Measurements from ENCODE around the gene PIK3R2.
A peak's percentile ranks its signal among the peaks of the same experiment; 100 is the strongest.

The PIK3R2 gene

DNA sequence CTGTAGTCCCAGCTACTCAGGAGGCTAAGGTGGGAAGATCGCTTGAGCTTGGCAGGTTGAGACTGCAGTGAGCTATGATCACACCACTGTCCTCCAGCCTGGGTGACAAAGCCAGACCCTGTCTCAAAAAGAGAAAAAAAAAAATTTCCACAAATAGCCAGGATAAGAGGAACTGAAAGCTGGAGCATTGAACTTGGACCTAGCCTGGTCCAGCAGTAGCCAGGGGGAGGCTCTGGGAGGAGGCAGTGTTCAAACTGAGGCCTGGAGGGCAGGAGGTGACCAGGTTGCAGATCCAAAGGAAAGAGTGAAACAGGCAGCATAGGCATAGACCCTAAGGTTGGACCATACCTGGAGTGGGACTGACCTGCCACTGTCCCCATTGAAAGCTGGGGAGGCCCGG lies 26.9 kb upstream of the PIK3R2 start:
- no peak for DNase-seq

DNA sequence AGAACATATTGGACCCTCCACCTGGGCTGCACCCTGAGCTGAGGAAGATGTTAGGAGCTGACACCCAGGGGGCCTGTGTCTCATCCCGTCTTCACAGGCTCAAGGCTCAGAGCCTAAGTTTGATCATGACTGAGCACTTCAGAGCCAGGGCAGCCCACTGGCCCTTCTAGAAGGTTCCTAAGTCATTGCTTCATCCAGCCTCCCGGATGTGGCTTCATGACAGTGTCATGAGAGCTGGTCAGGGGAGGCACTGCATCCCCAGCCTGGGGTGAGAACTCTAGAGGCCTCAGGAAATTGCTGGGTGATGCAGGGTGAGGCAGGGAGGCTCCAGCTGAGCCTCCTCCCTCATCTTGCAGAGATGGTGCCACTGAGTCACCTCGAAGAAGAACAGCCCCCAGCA lies 24.9 kb upstream of the PIK3R2 start:
- no peak for DNase-seq

DNA sequence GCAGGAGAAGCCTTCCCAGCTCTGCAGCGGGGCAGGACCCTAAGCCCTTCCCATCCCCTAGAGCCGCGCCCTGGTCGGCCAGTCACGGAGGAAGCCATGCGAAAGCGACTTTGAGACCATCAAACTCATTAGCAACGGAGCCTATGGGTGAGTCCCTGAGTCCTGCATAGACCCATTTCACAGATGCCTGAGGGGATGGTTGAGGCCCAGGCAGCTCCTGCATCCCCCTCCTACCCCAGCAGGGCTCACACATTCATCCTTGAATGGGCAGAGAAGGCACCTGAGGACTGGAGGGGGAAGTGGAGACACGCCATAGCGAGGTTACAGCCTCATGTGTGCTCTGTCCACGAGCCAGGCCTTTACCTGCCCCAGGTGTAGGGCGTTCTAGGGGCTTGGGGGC lies 24.2 kb upstream of the PIK3R2 start:
- no peak for DNase-seq

DNA sequence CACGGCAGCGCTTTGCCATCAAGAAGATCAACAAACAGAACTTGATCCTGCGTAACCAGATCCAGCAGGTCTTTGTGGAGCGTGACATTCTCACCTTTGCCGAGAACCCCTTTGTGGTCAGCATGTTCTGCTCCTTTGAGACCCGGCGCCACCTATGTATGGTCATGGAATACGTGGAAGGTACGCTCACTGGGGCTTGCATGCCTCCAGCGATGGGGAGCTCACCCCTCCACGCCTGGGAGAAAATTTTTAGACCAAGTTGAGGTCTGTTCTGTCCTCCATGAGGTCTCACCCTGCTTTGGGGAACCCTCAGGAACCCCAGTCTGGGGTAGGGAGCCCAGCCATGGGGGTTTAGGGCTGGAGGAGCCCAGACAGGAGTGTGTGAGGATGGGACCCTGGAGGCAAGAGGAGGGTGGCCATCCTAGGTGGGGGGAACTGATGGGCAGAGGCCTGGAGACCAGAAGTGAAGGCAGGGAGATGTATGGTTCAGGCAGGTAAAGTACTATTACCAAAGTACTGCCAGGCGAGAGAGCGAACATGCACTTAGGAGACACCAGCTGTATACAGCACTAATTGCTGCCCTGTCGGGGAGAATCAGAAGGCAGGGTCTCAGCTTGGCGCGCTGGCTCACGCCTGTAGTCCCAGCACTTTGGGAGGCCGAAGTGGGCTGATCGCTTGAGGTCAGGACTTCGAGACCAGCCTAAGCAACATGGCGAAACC lies 22.3 kb upstream of the PIK3R2 start:
- DNase-seq = no peak

DNA sequence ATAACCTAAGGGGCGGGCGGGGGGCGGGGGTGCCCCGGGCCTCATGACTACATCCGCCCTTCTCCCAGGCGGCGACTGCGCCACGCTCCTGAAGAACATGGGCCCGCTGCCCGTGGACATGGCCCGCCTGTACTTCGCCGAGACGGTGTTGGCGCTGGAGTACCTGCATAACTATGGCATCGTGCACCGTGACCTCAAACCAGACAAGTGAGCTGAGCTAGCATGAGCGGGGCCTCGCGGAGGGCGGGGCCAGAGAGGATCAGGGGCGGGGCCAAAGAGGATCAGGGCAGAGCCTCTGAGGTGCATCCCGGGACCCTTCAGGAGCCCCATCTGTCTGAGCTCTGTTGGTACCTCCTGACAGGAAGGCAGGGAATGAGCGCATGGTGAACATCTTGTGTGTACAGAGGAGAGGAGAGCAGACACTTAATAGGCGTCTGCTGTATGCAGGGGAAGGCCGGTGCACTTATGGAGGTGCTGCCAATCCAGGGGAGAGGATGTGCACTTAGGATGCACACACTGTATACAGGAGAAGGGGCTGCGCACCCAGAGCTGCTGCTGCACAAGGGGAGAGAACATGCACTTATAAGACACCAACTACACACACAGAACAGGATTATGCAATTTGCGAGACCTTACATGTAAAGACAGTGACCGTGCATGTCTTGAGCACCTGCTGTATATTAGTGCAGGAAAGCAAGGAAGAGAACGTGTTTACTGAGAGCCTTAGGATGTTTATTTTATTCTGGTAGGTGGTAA lies 20.9 kb upstream of the PIK3R2 start:
- no peak for DNase-seq

DNA sequence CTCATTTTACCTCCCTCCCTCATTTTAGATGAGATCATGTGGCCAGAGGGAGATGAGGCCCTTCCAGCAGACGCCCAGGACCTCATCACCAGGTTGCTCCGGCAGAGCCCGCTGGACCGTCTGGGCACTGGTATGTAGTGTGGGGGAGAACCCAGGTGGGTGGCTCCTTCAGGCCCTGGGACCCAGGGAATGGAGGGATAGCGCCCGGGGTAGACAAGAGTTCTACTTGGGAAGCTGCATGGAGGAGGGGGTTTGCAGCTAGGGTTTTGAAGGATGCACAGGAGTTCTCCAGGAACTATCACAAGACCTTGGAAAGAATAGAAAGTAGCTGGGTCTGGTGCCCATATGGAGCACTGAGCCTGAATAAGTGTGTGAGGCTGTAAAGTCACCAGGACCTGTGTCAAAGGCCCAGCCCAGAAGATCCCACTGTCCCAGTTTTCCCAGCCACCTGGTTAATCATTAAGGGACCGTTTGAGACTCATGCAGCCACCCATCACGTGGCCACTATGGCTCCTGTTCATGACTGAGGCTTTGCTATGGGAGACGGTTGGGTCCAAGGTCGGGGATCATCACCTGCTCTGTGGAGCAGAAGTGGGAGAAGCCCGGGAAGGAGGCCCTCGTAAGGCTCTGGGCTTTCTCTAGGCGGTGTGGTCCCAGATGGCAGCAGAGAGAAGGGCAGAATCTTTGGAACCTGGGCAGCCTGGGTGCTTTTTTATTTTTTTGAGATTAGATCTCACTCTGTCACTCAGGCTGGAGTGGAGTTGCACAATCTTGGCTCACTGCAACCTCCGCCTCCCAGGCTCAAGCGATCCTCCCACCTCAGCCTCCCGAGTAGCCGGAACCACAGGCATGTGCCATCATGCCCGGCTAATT lies 17.0 kb upstream of the PIK3R2 start:
- no peak for DNase-seq

DNA sequence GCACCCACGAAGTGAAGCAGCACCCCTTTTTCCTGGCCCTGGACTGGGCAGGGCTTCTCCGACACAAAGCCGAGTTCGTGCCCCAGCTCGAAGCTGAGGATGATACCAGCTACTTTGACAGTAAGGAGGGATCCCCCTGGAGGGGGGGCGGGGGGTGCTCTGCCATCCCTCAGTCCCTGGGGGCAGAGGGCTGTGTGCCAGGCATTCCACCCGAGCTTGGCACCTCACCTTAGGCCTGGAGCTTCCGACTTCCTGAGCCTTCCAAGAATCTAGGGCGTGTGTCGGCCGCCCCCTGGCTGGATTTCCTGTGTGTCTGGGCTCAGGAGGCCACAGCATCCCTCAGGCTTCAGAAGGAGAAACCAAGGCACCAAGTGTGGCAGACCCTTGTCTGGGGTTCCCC lies 15.7 kb upstream of the PIK3R2 start:
- DNase-seq = no peak

DNA sequence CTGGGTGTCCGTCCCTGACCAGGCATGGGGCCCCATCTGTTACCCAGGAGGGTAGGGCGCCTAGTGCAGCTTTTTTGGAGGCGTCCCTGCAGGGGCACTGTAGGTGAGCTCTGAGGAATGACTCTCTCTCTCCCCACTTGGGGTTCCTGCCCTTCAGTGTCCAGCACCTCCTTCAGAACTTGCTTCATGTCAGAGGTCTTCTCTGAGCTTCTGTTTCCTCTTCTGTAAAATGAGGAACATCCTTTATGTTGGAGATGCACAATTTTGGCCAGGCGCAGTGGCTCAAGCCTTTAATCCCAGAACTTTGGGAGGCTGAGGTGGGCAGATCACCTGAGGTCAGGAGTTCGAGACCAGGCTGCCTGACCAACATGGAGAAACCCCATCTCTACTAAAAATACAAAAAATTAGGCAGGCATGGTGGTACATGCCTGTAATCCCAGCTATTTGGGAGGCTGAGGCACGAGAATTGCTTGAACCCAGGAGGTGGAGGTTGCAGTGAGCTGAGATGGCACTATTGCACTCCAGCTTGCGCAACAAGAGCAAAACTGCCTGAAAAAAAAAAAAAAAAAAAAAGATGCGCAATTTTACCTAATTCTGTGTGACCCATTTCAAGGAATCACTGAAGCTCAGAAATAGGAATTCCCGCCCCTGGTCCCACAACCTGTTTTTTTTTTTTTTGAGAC lies 15.2 kb upstream of the PIK3R2 start:
- DNase-seq = no peak

DNA sequence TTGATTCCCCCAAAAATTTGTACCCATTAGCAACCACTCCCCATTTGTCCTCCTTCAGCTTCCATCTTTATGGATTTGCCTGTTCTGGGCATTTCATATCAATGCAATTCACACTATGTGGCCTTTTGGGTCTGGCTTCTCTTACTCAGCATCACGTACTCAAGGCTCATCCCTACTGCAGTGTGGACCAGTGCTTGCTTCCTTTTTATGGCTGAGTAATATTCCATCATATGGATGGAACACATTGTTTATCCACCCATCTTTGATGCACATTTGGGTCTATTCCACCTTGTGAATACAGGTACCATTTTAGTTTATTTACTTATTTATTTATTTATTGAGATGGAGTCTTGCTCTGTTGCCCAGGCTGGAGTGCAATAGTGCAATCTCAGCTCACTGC lies 12.5 kb upstream of the PIK3R2 start:
- DNase-seq = no peak

DNA sequence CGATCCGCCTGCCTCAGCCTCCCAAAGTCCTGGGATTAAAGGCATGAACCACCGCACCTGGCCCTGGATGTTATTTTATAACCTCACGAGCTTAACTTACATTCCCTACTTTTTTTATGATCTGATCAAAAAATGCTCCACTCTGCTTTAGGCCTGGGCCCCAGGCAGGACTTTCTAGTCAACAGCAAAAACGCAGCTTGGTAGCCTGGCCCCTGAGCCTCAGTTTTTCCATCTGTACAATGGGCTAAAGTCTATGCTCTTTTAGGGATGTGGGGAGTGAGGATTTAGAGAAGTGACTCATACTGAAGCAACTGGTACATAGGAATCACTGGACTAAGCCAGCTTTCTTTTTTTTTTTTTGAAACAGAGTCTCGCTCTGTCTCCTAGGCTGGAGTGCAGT lies 11.9 kb upstream of the PIK3R2 start:
- no peak for DNase-seq

DNA sequence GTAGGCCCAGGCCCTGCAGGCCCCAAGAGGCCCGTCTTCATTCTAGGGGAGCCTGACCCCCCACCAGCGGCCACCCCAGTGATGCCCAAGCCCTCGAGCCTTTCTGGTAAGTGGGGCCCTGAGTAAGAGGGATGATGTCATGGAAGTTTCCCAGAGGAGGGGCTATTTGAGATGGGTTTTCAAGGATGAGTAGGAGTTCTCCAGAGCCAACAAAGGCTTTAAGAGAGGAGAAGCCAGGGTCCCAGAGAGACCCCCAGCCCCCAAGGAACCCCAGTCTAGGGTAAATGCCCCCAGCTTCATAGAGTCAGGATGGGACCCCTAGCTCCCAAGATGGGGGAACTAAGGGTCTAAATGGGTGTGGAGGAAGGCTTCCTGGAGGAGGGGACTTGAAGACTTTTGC lies 9.1 kb upstream of the PIK3R2 start:
- no peak for DNase-seq

DNA sequence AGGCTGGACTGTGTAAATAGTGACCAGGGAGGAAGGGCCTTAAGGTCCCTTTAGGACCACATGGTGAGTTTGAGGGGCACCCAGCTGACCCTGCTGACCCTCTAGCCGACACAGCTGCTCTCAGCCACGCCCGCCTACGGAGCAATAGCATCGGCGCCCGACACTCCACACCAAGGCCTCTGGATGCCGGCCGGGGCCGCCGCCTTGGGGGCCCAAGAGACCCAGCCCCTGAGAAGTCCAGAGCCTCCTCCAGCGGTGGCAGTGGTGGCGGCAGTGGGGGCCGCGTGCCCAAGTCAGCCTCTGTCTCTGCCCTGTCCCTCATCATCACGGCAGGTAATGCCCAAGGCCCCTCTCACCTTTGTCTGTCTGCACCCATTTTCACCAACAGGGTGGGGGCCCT lies 8.6 kb upstream of the PIK3R2 start:
- no peak for DNase-seq

DNA sequence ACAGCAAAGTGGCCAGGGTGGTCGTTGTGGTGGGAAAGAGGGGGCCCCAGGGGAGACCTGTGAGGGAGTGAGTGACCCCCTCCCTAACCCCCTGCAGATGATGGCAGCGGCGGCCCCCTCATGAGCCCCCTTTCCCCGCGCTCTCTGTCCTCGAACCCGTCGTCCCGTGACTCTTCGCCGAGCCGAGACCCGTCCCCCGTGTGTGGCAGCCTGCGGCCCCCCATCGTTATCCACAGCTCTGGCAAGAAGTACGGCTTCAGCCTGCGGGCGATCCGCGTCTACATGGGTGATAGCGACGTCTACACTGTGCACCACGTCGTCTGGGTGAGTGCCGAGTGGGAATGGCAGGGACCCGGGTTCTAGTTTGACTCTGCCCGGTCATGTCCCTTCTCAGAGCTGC lies 8.1 kb upstream of the PIK3R2 start:
- DNase-seq = no peak

DNA sequence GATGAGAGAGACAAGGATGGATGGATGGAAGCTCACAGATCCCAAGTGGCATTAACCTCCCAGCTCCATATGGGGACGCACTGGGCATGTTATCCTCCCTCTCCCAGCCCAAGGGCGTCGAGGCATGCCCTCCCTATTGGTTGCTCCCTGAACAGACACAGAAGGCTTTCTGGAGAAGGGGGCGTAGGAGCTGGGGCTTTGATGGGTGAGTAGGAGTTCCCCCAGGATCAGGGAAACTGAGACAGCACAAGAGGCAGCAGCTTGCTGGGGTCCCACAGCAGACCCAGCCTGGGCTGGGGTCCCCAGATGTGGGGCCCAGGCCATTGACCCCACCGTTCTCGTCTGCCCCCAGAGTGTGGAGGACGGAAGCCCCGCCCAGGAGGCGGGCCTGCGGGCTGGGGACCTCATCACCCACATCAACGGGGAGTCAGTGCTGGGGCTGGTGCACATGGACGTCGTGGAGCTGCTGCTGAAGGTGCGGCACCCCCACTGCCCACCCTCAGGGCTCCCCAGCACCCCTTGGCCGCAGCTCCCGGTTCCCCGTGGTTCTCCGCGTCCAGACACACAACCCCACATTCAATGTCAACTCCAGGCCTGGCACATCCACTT lies 7.5 kb upstream of the PIK3R2 start:
- DNase-seq = no peak

DNA sequence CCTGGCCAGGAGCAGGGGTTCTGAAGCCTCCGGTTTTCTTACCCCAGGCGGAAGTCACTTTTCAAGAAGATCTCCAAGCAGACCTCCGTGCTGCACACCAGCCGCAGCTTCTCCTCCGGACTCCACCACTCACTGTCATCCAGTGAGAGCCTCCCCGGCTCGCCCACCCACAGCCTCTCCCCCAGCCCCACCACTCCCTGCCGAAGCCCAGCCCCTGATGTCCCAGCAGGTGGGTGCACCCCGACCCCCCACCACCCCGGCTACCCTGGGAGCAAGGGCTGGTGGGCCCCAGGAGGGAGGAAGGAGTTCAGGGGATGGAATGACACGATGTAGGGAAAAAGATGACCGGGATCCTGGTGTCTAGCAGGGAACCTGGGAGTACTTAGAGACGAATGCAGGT lies 5.6 kb upstream of the PIK3R2 start:
- DNase-seq = no peak

DNA sequence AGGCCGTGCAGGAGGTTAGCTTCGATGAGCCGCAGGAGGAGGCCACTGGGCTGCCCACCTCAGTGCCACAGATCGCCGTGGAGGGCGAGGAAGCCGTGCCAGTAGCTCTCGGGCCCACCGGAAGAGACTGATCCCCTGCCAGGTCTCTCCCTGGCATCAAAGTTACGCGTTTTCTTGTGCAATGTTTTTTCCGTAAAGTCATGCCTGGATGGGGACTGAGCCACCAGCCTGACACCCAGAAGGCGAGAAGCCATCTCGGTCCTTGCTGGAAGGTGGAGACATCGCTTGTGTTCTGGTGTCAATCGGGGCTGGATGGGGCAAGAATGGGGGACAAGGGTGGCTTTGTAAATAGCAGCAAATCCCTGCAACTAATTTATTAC lies 3.4 kb upstream of the PIK3R2 start:
- DNase-seq = no peak

DNA sequence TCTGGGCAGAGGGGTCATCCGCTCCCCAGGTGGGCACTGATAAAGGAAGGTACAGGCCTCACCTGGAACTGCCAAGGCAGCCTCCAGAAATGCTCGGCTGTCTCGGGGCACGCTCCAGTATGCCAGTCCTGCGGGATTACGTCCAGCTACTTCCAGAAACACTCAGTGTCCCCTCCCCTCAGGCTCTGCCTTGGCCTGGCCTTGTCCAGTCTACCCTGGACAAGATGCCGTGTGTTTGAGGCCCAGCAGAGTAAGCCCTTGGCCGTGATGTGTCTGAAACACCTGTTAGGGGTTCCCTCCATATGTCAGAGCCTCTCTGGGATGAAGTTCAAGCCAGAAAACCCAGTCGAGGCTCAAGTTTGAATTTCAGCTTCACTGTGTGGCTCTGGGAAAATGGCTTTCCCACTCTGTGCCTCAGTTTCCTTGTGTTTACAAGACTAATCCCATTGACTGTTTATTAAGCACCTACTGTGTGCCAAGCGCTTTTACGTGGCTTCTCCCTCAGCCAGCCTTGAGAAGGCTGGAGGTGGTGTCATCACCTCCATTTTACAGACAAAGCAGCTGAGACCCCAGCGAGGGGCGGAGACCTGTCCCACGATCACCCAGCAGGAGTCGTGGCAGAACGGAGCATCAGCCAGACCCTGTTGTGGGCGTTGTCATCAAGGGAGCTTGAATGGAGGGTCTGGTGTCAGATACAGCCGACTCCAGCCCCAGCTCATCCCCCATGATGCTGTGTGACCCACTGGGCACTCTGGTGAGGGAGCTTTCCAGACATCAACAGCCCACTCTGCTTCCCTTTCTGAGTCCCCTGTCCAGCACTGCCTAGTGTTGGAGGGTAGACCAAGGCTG lies 2.0 kb upstream of the PIK3R2 start:
- DNase-seq = no peak

DNA sequence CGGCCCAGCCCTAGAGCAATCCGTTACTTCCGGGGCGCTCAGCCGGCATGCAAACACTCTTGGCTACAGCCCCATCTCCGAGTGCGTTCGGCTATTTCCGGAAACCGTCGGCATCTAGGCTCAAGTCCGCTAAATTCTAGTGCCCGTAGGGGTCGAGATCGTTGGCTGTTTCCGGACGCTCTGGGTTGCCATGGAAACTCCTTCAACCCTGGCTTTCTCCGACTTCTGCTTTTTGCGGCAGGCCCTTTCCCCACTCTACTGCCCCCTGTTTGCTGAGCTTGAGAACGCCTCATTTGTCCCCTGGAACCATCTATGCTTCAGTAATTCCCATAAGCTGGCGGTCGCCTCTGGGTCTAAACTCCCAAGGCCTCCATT lies 534 bp upstream of the PIK3R2 start:
- DNase-seq = peak; percentile 97

DNA sequence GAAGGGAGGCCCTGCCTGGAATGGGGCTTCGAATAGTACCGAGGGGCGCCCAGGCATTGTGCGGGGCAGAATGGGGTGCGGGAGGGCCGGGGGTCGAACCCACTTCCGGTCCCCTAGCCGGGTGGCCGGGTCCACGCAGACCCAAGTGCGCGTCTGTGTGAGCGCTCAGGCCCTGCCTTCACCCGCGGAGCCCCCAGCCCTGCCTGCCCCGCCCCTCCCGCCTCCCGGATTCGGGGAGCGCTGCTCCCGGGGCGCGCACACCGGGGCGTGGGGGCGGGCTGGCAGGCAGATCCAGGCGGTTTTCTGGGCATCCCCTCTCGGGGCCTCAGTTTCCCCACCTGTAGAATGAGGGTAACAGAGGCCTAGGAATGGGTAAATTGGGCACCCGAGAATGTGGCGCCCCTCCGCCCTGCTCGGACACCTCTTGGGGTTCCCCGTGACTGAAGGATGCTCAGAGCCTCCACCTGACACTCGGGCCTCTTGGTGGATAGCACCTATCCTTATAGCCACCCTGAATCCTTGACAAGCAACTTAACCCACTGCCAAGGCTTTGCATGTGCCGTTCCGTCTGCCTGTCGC lies 682 bp downstream of the PIK3R2 start:
- peak; percentile 40 for DNase-seq

DNA sequence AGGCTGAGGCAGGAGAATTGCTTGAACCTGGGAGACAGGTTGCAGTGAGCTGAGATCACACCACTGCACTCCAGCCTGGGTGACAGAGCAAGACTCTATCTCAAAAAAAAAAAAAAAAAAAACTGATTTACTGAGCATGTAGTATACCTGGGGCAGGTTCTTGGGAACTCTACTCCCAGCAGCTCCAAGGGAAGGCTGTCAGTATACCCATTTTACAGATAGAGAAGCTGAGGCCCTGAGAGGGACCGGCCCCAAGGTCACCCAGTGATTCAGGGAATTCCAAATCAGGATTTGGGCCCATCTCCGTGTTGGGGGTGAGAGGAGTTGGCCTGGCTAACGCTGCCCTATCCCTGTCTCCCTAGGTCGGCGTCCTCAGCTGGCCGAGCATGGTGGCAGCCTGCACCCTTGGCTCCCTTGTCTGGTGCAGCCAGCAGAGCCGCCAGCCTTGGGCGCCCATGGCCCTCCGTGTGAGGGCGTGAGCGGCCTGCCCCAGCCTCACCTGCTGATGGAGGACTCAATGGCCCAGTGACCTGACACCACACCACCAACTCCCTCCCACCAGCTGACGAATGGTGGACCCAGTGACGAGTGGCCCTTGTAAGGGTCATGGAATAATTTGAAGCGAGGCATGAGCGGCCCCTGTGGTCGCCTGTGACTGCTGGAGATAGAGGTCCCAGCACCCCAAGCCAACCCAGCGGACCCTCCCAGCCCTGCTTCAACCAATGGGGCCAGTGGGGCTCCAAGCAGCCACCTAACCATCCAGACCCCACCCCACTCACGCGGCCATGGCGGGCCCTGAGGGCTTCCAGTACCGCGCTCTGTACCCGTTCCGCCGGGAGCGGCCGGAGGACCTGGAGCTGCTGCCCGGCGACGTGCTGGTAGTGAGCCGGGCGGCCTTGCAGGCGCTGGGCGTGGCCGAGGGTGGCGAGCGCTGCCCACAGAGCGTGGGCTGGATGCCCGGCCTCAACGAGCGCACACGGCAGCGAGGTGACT lies 2.4 kb downstream of the PIK3R2 start:
- DNase-seq = no peak

All from effector CD8-positive, alpha-beta T cell (primary cell).